Activated CD4-positive, alpha-beta T cell treated with anti-CD3 and anti-CD28 coated beads, Interleukin-2, amount 50 U/mL, for 1 hour (primary cell): ENCODE data around the gene PKNOX1.
"Not testable (repeated sequence)": the region's sequence is repeated elsewhere in the genome, so short reads cannot be mapped to it uniquely, and the experiment has no call there.

Source experiments
- DNase-seq: peaks from one replicate; pipeline ENCODE4 v3.0.0-alpha.2; 2020

The PKNOX1 gene

DNA sequence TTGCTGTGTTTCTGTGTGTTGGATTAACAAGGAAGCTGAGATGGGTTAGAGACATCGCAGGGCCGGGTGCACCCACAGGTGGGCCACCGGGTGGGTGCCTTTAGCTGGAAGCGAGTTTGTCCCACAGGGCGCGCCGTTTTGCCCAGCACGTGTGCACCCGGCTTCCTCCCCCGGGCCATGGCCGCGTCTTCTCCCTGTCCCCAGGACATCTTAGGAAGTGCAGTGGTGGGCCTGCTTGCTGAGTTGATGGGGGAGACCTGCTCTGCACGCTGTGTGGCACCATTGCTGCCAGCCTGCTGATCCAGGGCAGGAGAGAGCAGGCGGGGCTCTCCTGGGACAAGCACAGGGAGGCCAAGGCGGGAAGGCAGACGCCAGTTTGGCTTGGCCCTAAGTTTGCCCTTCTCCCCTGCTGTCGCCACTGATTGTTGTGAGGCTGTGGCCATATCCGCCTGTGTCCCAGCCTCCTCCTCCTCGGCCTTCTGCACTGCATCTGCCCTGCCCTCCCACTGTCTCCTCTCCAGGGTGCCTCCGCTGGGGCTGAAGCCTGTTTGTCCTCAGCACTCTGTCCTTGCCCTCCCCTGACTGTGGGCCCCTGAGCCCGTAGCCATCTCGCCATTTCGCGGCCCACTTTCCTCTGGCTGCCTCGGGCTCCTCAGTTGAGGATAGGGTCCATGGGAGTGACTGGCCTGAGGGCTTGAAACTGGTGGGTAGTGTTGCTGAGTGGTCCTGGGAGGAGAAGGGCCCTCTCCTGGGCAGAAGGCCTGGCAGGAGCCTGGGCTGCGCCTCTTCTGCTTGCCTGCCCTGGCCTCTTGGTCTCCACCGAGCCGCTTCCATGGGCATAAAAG, 47.6 kb downstream of the PKNOX1 start:
- DNase-seq = no peak

DNA sequence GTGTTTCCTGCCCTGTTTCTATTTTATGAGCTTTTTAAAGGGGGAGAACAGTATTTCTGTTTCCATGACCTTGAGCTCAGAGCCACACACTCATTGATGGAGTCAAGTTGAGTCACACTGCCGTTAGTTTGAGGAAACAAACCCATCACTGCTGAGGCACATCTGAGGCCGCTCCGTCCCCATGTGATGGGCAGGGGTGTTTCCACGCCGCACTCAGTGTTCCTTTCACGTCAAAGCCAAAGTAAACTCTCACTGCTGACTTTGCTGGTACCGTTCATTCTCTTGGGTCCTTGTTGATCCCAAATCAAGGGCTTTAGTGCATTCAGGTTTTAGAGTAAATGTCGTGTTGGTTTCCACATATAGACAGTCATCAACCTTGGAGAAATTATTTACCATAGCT, 48.8 kb downstream of the PKNOX1 start:
- no peak for DNase-seq

DNA sequence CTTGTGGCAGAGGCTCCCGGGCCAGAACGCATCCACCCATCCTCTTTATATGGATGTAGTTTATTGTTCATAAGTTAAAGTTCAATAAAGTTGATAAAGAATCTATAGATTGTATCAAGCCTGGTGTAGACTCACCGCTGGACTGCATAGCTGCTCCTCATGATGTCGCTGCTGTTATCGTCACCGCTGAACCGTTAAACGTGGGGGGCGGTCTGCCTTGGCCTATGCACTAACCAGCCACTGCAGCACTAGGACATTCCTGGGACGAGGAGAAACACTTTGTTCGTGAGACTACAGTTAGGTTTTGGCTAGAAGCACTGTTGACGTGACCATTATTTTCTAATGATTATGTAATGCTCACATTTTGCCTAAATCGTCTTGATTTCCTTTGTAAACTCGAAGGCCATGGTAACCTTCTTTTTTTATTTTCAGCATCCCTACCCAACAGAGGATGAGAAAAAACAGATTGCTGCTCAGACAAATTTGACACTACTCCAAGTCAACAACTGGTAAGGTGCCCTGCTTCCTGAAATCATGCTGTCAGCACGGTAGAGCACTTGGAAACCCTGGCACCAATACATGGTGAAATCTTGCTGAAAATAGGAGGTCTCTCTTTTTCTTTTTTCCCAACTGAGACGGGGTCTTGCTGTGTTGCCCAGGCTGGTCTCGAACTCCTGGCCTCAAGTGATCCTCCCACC, 50.2 kb downstream of the PKNOX1 start:
- no peak for DNase-seq

DNA sequence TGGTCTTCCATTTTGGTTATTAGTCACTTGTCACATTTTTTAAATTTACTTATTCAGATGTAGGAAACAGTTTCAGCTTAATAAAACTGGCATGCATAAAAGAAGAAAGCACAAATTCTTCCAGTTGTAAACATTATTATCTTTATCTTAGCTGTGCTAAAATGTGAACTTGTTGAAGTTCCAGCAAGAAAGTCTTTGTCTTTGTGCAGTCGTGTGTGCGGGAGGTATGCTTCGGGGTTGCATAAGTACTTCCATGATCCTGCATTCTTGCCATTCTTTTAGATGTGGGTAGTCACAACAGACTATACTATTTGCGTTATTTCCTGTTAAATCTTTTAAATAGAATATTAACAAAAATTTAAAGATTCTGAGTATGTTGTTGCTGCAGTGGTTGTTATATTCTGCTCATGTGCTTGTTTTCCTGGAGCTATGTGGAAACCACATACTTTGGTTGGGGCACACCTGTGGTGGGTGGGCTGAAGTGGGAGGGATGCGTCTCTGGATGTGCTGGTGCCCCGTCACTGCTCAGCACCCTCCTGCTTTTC, 51.3 kb downstream of the PKNOX1 start:
- no peak for DNase-seq

DNA sequence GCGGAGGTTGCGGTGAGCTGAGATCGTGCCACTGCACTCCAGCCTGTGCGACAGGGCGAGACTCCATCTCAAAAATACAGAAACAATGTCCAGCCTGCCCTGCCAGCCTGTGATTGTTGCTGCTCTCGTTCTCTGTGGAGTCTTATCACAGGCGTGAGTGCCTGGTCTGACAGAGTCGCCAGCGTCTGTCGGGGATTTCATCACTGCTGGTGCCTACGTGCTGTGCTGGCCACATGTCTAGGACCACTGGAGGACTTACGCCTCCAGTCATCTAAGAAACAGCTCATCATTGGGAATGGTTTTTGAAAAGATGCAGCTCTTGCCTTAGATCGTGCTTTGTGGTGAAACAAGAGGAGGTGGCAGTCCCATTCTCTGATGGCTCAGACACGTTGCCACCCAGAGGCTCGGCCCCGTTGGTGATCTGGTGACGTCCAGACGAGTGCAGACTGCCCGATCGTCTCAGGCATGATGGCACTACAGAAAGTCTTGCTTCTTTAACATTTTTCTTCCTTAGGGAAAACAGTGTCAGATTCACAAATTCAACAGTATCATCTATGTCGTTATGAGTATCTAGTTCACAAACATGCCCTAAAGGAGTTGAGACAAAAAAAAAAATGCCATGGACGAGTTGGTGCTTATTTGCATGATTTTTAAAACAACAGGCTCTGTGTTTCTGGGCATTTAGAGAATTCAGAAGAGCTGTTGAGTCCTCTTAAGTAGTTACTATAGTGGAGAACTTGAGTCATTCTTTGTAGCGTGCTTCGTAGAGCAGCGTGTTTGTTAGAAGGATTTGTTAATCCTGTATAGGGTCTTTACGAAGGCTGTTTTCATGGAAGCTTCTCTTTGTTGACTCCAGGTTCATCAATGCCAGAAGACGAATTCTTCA, 53.7 kb downstream of the PKNOX1 start:
- DNase-seq = no peak

DNA sequence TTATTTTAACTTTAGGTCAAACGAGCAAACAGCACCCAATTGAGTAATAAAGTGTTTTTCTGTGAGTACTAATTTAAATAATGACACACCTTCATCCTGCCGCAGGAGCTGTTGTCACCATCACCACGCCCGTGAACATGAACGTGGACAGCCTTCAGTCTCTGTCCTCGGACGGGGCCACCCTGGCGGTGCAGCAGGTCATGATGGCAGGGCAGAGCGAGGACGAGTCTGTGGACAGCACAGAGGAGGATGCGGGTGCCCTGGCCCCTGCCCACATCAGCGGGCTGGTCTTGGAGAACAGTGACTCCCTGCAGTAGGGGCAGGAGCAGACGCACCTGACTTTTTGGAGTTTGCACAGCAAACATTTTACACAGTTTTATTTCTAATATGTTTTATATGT, 55.4 kb downstream of the PKNOX1 start:
- no peak for DNase-seq

DNA sequence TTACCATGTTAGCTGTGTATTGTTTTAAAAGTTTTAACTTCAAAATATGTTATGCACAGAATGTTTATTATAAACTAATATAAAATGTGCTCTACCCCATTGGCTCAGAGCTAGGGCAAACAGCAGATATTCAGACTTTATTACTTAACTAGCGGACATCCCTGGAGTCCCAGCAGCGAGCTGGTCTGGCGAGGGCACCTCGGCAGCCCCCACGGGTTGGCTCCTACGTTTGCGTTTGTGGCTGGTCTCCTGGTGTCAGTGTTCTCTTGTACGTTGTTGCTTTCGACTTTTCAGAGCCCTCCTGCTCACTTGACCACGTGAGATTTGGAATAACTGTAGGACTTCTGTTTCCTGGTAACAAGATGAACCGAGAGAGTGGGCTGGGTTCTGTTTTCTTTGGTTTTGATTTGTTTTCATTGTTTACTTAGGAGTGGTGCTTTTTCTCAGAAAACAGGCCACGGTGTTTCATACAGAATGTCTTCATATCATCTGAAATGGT, 56.8 kb downstream of the PKNOX1 start:
- DNase-seq = no peak

DNA sequence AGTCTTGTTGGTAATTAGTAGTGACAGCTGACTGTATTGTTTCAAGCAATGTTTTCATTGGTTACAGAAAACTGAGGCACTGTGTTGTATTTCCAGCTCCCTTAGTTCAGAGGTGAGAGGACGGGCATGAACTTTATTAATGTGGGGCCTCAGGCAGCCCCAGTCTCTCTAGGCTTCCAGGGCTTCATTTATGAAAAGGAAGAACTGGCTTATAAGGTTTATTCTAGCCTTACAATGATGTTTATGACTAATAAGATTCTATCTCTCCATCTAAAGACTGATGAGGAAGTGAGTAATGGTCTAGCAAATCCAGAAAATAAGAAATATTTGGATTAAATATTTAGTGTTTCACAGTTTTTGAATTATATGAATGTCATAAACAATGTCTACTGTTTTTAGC, 59.7 kb downstream of the PKNOX1 start:
- no peak for DNase-seq

DNA sequence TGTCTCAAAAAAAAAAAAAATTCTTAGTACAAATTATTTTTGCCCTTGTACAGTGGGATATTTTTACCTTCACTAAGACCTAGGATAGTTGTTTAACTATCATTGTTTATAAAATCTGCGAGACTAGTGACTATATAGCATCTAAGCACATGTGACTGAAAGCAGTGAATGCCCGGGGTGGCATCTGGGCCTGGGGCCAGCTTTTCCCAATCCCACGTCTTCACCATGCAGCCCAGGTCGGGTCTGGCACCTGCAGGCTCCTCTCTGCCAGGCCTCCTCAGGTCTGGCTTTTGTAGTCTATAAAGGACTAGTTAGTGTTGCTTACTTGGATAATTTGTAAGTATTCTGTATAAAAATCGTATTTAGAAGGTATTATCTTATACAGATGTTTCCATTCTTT, 60.5 kb downstream of the PKNOX1 start:
- no peak for DNase-seq

DNA sequence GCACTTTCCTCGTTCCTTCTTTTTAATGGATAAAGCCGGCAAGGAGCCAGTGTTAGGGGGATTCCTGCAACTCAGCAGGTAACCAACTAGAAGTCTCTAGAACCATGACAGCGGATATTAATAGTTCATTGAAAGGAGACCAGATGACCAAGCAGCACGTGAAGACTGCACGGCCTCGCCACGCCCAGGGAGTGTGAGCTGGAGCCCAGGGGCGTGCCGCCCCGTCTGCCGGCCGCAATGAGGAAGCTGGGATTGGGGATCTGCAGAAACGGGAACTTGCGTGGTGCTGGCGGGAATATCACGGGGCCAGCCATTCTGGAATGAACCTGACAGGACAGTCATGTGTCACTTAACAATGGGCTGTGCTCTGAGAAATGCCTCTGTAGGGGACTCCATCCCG, 62.5 kb downstream of the PKNOX1 start:
- DNase-seq = not testable (repeated sequence)

DNA sequence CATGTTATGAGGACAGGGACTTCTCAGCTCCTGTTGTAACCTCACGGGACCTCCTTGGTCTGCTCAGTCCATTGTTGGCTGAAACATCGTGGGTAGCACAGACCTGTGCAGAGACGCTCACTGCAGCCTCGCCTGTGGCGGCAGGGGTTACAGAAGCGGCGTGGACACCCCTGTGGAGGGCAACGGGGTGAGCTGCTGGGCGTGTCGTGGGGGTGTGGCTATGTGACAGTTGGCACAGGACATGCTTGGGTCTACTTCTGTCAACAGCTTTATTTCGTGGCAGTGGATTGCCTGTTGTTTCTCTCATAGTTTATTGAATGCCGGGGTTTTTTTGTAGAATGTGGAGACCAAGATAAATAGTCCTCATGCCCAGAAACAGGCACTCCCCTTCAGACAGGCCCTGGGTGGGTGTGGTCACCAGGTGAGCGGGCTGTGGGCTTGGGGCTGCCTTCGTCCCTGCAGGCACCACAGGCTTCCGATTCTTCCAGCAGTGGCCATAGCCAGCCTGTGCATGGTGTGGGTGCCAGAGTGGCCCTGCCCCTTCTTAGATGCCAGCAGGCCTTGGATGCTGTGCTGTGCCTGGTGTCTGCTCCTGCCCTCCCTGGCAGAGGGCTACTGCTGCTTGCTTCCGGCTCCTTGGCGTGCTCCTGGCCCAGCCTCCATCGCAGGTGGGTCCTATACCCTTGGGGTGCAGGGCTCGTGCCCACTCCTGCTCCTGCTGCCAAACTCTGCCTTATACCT, 63.7 kb downstream of the PKNOX1 start:
- not testable (repeated sequence) for DNase-seq

DNA sequence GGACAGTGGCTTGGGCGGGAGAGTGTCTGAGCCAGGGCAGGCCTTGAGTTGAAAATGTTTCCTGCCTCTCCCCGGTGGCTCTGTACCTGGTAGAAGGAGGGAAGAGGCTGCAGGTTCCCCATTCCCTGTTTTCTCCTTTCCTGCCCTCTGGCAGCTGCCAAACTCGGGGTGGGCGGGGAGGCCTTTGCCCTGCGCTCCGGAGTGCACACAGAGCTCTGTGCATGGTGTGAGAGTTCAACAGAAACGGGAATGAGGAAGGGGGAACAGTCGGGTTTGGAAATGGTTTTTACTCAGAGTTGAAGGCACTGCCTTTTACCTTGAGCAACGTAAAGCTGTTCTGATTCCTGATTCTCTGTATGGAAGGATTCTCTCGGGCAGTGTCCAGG, 64.3 kb downstream of the PKNOX1 start:
- DNase-seq = not testable (repeated sequence)

DNA sequence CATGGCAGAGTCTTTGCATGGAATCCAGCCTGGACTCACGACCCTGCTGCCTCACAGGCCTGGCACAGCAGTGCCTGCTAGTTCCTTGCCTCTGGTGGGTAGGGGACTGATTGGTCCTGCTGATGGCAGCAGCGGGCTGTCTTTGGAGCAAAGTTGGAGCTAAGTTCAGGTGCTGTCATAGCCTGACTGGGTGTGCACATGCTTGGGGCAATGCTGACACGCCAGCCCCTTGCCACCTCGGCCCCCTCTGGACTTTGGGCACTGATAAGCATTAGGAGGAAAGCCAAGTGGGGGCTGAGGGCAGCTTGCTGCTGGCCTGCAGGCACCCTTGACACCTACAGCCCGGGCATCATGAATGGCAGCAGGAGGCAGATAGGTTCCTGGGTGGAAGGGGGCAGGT, 67.8 kb downstream of the PKNOX1 start:
- not testable (repeated sequence) for DNase-seq

DNA sequence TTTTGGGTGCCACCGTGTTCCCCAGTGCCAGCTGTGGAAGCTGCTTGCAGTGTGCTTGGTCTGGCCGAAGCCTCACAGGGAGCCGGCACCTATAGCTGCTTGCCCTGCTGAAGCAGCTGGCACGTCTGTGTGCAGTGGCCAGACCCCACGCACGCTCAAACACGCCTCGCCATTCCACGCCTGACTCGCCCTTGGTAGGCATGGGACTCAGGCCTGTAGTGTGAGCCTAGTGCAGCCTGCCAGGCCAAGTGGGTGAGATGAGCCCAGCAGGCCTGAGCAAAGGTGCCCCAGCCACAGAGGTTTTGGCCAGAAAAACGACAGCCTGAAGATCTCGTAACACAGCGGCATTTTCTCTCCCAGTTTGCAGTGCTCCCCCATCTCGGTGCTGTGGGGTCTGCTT, 68.9 kb downstream of the PKNOX1 start:
- DNase-seq = not testable (repeated sequence)

DNA sequence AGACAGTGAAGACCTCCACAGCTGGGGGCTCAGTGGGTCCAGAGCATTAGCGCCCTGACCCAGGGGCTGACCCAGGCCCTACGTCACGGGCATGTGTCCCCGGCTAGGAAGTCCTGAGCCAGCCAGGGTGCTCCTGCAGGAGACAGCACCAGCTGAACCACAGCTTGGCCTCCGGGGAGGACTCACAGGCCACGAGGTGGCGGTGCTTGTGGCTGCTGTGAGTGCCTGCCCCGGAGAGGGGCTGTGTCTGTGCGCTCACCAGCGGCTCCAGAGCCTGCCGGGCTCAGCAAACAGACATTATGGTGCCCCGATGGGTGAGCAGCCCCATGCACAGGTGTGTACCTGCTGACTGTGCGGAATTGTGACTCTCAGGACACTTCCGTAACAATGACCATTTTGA, 70.2 kb downstream of the PKNOX1 start:
- not testable (repeated sequence) for DNase-seq

DNA sequence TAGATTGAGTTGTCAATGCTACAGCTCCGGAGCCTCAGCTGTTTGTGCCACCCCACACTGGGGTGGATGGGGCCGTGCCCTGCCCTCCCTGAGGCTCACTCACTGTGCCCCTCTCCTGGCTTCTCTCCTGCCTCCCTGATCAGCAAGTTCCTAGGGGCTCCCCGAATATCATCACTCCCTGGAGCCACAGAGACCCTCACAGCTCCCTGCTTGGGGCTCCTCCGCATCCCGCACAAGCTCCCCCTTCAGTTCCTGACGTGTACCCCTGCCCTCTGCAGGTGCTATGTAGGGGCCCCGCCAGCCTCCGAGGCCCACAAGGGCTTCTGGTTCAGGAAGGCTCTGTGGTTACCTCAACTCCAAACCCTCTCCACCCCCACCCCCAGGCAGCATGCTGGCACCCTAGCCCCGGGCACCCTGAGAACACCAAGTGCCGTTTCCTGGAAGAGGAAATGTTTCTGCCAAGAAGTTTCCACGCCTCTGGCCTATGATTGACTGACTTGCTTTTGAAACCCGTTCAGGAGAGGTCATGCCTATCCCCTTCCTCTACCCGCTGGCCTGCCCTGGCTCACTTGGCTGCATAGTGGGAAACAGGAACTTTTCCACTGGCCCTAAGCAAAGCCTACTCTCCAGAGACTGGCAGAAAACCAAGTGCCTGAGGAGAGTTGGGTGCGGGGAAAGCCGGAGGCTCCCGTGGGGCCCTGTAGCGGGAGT, 71.0 kb downstream of the PKNOX1 start:
- DNase-seq = not testable (repeated sequence)

DNA sequence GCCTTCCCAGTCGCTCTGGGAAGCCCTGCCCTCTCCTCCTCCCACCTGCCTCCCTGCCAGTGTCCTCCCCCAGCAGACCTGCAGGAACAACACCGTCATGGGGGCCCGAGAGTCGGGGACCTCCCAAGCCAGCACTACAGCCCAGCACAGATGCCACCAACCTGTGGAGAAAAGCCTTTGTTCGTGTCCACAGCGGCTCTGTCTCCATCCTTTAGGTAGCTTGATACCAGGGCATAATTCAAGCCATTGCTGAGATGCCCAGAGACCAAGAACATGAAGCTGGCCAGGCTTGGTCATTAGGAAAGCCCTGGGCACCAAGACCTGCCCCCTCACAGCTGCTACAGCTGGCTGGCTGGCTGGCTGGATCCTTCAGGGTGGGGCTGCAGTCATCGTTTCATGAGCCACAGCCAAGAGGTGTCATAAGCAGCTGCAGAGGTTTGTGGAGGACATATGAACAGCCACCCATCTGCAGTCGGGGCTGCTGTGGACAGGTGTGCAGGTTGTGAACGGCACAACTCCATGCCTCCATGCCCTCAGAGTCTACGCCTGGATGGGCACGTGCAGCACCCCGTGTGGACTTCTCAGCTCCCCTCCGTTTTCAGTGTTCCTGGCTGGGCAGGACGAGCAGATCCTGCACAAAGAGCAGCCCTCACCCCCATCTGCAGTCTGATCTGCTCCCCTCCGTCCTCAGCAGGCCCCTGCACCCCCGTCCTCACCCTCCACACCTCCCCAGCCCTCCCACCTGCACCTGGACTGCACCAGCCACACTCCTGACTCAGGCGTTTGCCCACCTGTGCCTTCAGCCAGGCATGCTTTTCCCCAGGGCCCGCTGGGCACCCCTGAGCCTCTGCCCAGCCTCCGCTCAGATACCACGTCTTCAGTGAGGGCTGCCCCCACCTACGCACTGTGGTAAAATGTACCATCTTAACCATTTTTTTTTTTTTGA, 71.8 kb downstream of the PKNOX1 start:
- not testable (repeated sequence) for DNase-seq

DNA sequence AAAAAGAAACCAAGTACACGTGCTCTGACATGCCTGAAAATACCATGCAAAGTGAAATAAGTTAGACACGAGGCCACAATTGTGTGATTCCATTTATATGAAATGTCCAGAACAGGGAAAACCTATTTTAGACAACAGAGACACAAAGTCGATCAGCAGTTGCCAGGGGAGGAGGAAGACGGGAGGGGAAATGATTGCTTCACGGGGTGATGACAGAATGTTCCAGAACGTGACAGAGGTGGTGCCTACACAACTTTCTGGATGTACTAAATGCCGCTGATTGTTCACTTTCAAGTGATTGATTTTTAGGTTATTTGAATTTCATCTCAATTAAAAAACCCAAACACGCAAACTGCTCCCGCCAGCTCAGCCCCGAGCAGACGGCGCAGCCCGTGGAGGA, 78.8 kb downstream of the PKNOX1 start:
- DNase-seq = not testable (repeated sequence)

DNA sequence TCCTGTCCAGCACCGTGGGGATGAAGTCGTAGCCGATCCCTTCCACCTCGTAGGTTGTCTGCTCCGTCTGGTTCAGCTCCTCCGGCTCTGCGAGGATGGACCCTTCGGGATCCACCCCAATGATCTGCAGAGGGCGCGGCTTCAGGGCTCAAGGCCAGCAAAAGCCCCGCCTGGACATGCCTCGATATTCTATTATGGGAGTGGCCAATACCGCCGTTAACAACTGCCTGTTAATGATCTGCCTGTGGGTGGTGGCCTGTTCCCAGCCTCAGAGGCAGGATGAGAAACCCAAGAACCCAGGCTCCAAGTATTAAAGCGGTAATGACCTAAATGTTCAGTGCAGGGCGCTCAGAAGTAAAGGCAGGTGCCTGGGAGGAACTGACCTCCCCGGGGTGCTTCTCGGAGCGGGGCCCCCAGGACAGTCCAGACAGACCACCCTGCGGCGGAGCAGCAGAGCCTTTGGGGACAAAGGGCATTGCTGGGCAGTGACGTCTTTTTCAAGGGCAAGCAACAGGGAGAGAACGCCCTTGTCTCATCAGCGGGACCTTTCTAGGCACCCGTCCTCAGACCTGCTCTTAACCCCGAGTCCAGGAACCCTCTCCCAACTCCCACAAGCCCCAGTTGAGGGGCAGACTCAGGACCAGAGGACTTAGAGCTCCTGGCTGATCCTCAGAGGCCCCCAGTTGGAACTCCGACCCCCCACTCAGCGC, 88.7 kb downstream of the PKNOX1 start:
- DNase-seq = not testable (repeated sequence)
